SK-N-SH (cell line): ENCODE data around the gene EYA2.

Experiments used
- EP300 ChIP-seq, 2 experiments: IDR thresholded peaks; 2 replicates each; pipeline versions ENCODE4 v1.4.0 to v1.6.1; 2012; ENCODE audit warnings: borderline replicate concordance in 1 of 2, low read depth in 1 of 2, low read length in 1 of 2
- EZH2phosphoT487 ChIP-seq: fragments of 200-600 bp; sonication (generic); IDR thresholded peaks from 2 replicates; pipeline ENCODE4 v1.6.1; 2017; ENCODE audit warnings: low read depth, mixed run types, mild to moderate bottlenecking, antibody characterized with exemption, moderate library complexity, borderline replicate concordance
- JUND ChIP-seq: IDR thresholded peaks from 2 replicates; pipeline ENCODE4 v1.4.0; 2012
- MXI1 ChIP-seq: IDR thresholded peaks from 2 replicates; pipeline ENCODE4 v1.6.1; 2012; ENCODE audit warnings: mild to moderate bottlenecking, low read depth, low read length, improper control_type of control experiment
- POLR2AphosphoS5 ChIP-seq: IDR thresholded peaks from 2 replicates; pipeline ENCODE4 v1.6.1; 2012; ENCODE audit warnings: low read depth, low read length
- RAD21 ChIP-seq: IDR thresholded peaks from 2 replicates; pipeline ENCODE4 v1.6.1; 2012; ENCODE audit warnings: mild to moderate bottlenecking, low read length
- TF ChIP-seq, protein P1 (sequence below): fragments of 200-600 bp; sonication (generic); IDR thresholded peaks from 2 replicates; pipeline ENCODE4 v1.6.1; 2017; ENCODE audit warnings: antibody characterized with exemption, mild to moderate bottlenecking, moderate library complexity
- TF ChIP-seq, protein P2 (sequence below): IDR thresholded peaks from 2 replicates; pipeline ENCODE4; 2012

DNA sequence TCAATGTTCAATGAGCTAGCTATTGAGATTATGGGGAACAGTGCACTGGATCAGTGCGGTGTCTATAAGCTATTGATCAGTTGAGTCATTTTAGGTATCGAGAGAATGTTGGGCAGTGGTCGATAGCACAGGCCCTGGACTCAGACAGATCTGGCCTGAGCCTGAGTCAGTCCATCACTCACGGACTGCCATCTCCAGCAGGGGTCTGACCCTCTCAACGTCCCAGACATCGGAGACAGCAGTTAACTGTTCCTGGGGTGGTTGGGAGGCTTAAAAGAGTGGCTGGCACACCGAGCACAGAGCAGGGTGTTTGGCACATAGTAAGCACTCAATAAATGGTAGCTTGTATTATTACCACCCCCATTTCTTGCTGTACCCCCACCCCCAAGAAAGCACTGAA, 9.3 kb downstream of the EYA2 start:
- TF ChIP-seq EZH2phosphoT487, result no peak
- TF ChIP-seq, protein P1, sequence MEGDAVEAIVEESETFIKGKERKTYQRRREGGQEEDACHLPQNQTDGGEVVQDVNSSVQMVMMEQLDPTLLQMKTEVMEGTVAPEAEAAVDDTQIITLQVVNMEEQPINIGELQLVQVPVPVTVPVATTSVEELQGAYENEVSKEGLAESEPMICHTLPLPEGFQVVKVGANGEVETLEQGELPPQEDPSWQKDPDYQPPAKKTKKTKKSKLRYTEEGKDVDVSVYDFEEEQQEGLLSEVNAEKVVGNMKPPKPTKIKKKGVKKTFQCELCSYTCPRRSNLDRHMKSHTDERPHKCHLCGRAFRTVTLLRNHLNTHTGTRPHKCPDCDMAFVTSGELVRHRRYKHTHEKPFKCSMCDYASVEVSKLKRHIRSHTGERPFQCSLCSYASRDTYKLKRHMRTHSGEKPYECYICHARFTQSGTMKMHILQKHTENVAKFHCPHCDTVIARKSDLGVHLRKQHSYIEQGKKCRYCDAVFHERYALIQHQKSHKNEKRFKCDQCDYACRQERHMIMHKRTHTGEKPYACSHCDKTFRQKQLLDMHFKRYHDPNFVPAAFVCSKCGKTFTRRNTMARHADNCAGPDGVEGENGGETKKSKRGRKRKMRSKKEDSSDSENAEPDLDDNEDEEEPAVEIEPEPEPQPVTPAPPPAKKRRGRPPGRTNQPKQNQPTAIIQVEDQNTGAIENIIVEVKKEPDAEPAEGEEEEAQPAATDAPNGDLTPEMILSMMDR, result no peak
- no peak for TF ChIP-seq RAD21
- TF ChIP-seq JUND, result no peak
- TF ChIP-seq POLR2AphosphoS5, result no peak
- TF ChIP-seq MXI1, result no peak
- TF ChIP-seq, protein P2, sequence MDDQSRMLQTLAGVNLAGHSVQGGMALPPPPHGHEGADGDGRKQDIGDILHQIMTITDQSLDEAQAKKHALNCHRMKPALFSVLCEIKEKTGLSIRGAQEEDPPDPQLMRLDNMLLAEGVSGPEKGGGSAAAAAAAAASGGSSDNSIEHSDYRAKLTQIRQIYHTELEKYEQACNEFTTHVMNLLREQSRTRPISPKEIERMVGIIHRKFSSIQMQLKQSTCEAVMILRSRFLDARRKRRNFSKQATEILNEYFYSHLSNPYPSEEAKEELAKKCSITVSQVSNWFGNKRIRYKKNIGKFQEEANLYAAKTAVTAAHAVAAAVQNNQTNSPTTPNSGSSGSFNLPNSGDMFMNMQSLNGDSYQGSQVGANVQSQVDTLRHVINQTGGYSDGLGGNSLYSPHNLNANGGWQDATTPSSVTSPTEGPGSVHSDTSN, result no peak
- TF ChIP-seq EP300 (IDR thresholded peaks at IDR 0.05; ENCODE audit: borderline replicate concordance in 1 of 2, low read depth in 1 of 2, low read length in 1 of 2), result no peak
